ENCODE results near the gene VGLL4.

VGLL4 gene

GRCh38 chr3:11651900-11652299 is 8.2 kb upstream of the VGLL4 start:
- no peak for DNase-seq

GRCh38 chr3:11651477-11651876 is 7.8 kb upstream of the VGLL4 start:
- no peak for DNase-seq

GRCh38 chr3:11650391-11650790 is 6.7 kb upstream of the VGLL4 start:
- no peak for DNase-seq

- DNase-seq = no peak
Observed at GRCh38 chr3:11648735-11649134, 5.0 kb upstream of the VGLL4 start.

- DNase-seq = no peak
Observed at GRCh38 chr3:11643201-11643603, 513 bp downstream of the VGLL4 start.

GRCh38 chr3:11642431-11643191 is 1.1 kb downstream of the VGLL4 start:
- peak; percentile 78 for DNase-seq

- DNase-seq = no peak
Observed at GRCh38 chr3:11641683-11642430, 1.9 kb downstream of the VGLL4 start.

GRCh38 chr3:11641316-11641682 is 2.4 kb downstream of the VGLL4 start:
- DNase-seq = no peak

- no peak for DNase-seq
Observed at GRCh38 chr3:11640009-11640673, 3.6 kb downstream of the VGLL4 start.

- no peak for DNase-seq
Observed at GRCh38 chr3:11638495-11639358, 5.0 kb downstream of the VGLL4 start.

GRCh38 chr3:11637901-11638458 is 5.7 kb downstream of the VGLL4 start:
- no peak for DNase-seq

- DNase-seq = no peak
Observed at GRCh38 chr3:11636394-11636770, 7.3 kb downstream of the VGLL4 start.

- no peak for DNase-seq
Observed at GRCh38 chr3:11635680-11636393, 7.9 kb downstream of the VGLL4 start.

- no peak for DNase-seq
Observed at GRCh38 chr3:11634974-11635612, 8.6 kb downstream of the VGLL4 start.

- no peak for DNase-seq
Observed at GRCh38 chr3:11634081-11634635, 9.6 kb downstream of the VGLL4 start.

- DNase-seq = no peak
Observed at GRCh38 chr3:11632966-11633365, 10.7 kb downstream of the VGLL4 start.

- no peak for DNase-seq
Observed at GRCh38 chr3:11632564-11632963, 11.2 kb downstream of the VGLL4 start.

GRCh38 chr3:11631820-11632219 is 11.9 kb downstream of the VGLL4 start:
- no peak for DNase-seq

- no peak for DNase-seq
Observed at GRCh38 chr3:11629716-11630115, 14.0 kb downstream of the VGLL4 start.

GRCh38 chr3:11627612-11628011 is 16.1 kb downstream of the VGLL4 start:
- DNase-seq = no peak

- no peak for DNase-seq
Observed at GRCh38 chr3:11626084-11626463, 17.6 kb downstream of the VGLL4 start.
